Activated T-cell treated with anti-CD3 and anti-CD28 coated beads for 4 hours (primary cell): ENCODE results near the gene CYB5D1.
A peak's percentile ranks its signal among the peaks of the same experiment; 100 is the strongest.

ENCODE experiments used
- DNase-seq: peaks from one replicate; pipeline ENCODE4 v3.0.0-alpha.2; 2020

CYB5D1 gene

DNA sequence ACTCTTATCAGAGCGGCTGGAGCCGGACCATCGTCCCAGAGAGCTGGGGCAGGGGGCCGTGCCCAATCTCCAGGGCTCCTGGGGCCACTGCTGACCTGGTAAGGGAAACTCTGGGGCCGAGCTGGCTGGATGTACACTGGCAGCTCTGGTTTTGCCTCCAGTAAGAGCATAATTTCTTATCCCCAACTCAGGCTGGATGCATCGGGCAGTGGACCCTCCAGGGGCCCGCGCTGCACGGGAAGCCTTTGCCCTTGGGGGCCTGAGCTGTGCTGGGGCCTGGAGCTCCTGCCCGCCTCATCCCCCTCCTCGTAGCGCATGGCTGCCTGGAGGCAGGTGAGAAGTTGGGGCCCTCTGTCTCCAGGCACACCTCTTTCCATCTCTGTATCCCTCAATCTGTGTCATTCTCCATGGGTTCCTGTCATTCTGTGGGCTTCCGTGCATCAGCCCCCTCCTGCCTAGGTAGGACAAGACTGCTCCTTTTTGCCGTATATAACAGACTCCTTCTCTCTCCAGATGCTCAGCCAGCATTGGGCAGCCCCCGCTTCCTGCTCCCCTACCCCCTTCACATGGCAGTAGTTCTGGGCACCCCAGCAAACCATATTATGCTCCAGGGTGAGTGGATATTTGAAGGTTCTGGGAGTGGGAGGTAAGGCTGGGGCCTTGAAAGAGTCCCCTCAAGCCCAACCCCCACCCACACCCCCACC, 12.3 kb upstream of the CYB5D1 start:
- no peak for DNase-seq

DNA sequence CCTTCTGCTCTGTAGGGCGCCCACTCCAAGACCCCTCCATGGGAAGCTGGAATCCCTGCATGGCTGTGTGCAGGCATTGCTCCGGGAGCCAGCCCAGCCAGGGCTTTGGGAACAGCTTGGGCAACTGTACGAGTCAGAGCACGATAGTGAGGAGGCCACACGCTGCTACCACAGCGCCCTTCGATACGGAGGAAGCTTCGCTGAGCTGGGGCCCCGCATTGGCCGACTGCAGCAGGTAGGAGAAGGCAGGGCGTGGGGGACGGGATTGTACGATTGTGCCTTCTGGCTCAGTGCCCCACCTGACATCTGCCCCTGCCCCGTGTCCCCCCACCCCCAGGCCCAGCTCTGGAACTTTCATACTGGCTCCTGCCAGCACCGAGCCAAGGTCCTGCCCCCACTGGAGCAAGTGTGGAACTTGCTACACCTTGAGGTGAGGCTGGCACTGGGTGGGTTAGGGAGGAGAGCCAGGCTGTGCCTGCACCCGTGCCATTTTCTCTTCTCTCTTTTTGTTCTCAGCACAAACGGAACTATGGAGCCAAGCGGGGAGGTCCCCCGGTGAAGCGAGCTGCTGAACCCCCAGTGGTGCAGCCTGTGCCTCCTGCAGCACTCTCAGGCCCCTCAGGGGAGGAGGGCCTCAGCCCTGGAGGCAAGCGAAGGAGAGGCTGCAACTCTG, 11.6 kb upstream of the CYB5D1 start:
- no peak for DNase-seq

DNA sequence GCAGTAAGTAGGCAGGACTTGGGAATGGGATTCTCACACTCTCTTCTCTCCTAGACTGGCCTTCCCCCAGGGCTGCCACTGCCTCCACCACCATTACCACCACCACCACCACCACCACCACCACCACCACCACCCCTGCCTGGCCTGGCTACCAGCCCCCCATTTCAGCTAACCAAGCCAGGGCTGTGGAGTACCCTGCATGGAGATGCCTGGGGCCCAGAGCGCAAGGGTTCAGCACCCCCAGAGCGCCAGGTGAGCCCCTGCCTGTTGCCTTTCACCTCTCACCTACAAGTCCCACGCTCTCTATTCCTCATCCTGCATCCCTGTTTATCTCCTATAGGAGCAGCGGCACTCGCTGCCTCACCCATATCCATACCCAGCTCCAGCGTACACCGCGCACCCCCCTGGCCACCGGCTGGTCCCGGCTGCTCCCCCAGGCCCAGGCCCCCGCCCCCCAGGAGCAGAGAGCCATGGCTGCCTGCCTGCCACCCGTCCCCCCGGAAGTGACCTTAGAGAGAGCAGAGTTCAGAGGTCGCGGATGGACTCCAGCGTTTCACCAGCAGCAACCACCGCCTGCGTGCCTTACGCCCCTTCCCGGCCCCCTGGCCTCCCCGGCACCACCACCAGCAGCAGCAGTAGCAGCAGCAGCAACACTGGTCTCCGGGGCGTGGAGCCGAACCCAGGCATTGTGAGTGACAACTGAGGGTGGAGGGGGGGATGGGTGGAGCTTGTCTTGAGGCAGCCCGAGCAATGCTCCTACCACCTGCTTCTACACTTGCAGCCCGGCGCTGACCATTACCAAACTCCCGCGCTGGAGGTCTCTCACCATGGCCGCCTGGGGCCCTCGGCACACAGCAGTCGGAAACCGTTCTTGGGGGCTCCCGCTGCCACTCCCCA, 10.8 kb upstream of the CYB5D1 start:
- DNase-seq, result no peak

DNA sequence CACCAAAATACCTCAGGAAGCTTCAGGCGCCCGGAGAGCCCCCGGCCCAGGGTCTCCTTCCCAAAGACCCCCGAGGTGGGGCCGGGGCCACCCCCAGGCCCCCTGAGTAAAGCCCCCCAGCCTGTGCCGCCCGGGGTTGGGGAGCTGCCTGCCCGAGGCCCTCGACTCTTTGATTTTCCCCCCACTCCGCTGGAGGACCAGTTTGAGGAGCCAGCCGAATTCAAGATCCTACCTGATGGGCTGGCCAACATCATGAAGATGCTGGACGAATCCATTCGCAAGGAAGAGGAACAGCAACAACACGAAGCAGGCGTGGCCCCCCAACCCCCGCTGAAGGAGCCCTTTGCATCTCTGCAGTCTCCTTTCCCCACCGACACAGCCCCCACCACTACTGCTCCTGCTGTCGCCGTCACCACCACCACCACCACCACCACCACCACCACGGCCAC, 9.6 kb upstream of the CYB5D1 start:
- no peak for DNase-seq

DNA sequence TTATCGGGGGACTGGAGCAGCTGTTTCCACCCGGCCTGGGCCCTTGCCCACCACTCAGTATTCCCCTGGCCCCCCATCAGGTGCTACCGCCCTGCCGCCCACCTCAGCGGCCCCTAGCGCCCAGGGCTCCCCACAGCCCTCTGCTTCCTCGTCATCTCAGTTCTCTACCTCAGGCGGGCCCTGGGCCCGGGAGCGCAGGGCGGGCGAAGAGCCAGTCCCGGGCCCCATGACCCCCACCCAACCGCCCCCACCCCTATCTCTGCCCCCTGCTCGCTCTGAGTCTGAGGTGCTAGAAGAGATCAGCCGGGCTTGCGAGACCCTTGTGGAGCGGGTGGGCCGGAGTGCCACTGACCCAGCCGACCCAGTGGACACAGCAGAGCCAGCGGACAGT, 9.1 kb upstream of the CYB5D1 start:
- DNase-seq, result no peak

DNA sequence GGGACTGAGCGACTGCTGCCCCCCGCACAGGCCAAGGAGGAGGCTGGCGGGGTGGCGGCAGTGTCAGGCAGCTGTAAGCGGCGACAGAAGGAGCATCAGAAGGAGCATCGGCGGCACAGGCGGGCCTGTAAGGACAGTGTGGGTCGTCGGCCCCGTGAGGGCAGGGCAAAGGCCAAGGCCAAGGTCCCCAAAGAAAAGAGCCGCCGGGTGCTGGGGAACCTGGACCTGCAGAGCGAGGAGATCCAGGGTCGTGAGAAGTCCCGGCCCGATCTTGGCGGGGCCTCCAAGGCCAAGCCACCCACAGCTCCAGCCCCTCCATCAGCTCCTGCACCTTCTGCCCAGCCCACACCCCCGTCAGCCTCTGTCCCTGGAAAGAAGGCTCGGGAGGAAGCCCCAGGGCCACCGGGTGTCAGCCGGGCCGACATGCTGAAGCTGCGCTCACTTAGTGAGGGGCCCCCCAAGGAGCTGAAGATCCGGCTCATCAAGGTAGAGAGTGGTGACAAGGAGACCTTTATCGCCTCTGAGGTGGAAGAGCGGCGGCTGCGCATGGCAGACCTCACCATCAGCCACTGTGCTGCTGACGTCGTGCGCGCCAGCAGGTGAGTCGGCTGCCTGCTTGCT, 8.6 kb upstream of the CYB5D1 start:
- no peak for DNase-seq

DNA sequence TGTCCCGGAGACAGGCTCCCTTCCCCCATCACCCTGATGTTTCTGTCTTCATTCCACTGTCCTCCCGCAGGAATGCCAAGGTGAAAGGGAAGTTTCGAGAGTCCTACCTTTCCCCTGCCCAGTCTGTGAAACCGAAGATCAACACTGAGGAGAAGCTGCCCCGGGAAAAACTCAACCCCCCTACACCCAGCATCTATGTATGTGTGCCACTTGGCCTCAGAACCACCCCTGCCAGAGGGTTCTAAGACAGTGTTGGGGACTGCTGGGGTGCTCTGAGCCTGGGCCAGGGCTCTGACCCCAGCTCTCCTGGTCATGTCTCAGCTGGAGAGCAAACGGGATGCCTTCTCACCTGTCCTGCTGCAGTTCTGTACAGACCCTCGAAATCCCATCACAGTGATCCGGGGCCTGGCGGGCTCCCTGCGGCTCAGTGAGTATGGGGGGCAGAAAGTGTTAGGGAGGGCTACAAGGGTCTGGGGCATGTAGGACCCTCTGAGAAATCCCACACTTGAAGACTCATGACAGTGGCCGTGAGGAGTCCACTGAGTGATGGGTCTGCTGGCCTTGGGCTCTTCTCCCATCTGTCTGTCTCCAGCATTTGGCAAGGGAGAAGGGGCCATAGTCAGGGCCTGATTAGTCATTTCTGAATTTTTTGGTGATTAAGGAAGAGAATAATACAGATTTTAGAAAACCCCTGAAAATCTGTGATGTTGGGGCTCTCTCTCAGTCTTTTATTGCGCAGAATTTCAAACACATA, 7.9 kb upstream of the CYB5D1 start:
- no peak for DNase-seq

DNA sequence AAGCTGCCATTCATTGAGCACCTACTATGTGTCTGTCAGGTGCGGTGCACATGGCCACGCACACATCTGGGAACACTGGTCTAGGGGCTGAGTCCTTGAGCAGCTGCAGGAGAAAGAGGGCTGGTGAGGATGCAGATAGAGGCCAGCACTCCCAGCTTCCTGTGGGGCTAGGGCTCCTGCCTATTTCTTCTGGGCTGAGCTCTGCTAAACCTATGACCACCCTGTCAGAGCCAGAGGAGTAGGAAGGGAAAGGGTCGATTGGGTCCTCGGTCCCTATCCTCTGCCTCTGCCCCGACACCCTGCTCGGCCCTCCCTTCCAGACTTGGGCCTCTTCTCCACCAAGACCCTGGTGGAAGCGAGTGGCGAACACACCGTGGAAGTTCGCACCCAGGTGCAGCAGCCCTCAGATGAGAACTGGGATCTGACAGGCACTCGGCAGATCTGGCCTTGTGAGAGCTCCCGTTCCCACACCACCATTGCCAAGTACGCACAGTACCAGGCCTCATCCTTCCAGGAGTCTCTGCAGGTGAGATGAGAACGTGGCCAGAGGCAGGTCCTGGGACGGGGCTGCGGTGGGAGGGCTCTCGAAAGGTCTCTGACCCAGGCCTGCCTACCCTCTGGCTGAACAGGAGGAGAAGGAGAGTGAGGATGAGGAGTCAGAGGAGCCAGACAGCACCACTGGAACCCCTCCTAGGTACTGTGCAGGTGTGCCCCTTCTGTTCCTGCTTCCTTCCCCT, 6.9 kb upstream of the CYB5D1 start:
- DNase-seq, result no peak

DNA sequence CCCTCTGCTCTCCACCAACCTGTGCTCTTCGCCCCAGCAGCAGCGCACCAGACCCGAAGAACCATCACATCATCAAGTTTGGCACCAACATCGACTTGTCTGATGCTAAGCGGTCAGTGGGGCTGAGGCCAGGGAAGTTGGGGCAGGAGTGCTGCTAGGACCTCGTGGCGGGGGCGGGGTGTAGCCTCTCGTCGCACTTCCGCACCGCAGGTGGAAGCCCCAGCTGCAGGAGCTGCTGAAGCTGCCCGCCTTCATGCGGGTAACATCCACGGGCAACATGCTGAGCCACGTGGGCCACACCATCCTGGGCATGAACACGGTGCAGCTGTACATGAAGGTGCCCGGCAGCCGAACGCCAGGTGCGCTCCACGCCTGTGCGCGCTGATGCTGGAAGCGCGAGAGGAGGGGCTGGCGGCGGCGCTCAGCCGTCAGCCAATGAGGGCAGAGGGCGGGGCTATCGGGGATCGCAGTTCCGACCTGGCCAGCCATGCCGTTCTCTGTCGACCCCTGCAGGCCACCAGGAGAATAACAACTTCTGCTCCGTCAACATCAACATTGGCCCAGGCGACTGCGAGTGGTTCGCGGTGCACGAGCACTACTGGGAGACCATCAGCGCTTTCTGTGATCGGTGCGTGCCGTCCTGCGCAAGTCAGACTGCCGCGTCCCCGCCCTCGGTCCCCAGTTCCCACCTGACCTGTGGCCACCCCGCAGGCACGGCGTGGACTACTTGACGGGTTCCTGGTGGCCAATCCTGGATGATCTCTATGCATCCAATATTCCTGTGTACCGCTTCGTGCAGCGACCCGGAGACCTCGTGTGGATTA, 6.2 kb upstream of the CYB5D1 start:
- peak; percentile 80 for DNase-seq

DNA sequence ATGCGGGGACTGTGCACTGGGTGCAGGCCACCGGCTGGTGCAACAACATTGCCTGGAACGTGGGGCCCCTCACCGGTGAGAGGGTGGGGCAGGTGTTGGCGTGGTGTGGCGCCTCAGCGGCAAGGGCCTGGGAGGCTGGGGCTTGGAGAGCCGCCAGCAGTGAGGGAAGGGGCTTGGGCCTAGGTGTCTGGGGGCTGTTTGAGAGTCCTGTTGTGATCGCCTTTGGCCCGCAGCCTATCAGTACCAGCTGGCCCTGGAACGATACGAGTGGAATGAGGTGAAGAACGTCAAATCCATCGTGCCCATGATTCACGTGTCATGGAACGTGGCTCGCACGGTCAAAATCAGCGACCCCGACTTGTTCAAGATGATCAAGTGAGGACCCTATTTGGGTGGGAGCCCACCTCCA, 5.5 kb upstream of the CYB5D1 start:
- DNase-seq, result no peak

DNA sequence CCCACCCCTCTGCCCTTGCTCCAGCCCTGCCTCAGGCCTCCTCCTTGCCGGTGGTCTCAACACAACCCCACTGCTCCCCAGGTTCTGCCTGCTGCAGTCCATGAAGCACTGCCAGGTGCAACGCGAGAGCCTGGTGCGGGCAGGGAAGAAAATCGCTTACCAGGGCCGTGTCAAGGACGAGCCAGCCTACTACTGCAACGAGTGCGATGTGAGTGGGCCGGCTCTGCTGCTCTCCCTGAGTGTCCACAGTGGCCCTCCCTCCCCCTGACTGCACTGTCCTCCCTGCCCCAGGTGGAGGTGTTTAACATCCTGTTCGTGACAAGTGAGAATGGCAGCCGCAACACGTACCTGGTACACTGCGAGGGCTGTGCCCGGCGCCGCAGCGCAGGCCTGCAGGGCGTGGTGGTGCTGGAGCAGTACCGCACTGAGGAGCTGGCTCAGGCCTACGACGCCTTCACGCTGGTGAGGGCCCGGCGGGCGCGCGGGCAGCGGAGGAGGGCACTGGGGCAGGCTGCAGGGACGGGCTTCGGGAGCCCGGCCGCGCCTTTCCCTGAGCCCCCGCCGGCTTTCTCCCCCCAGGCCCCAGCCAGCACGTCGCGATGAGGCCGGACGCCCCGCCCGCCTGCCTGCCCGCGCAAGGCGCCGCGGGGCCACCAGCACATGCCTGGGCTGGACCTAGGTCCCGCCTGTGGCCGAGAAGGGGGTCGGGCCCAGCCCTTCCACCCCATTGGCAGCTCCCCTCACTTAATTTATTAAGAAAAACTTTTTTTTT, 4.7 kb upstream of the CYB5D1 start:
- no peak for DNase-seq

DNA sequence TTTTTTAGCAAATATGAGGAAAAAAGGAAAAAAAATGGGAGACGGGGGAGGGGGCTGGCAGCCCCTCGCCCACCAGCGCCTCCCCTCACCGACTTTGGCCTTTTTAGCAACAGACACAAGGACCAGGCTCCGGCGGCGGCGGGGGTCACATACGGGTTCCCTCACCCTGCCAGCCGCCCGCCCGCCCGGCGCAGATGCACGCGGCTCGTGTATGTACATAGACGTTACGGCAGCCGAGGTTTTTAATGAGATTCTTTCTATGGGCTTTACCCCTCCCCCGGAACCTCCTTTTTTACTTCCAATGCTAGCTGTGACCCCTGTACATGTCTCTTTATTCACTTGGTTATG, 4.1 kb upstream of the CYB5D1 start:
- DNase-seq, result no peak

DNA sequence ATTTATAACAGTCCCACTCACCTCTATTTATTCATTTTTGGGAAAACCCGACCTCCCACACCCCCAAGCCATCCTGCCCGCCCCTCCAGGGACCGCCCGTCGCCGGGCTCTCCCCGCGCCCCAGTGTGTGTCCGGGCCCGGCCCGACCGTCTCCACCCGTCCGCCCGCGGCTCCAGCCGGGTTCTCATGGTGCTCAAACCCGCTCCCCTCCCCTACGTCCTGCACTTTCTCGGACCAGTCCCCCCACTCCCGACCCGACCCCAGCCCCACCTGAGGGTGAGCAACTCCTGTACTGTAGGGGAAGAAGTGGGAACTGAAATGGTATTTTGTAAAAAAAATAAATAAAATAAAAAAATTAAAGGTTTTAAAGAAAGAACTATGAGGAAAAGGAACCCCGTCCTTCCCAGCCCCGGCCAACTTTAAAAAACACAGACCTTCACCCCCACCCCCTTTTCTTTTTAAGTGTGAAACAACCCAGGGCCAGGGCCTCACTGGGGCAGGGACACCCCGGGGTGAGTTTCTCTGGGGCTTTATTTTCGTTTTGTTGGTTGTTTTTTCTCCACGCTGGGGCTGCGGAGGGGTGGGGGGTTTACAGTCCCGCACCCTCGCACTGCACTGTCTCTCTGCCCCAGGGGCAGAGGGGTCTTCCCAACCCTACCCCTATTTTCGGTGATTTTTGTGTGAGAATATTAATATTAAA, 3.6 kb upstream of the CYB5D1 start:
- no peak for DNase-seq

DNA sequence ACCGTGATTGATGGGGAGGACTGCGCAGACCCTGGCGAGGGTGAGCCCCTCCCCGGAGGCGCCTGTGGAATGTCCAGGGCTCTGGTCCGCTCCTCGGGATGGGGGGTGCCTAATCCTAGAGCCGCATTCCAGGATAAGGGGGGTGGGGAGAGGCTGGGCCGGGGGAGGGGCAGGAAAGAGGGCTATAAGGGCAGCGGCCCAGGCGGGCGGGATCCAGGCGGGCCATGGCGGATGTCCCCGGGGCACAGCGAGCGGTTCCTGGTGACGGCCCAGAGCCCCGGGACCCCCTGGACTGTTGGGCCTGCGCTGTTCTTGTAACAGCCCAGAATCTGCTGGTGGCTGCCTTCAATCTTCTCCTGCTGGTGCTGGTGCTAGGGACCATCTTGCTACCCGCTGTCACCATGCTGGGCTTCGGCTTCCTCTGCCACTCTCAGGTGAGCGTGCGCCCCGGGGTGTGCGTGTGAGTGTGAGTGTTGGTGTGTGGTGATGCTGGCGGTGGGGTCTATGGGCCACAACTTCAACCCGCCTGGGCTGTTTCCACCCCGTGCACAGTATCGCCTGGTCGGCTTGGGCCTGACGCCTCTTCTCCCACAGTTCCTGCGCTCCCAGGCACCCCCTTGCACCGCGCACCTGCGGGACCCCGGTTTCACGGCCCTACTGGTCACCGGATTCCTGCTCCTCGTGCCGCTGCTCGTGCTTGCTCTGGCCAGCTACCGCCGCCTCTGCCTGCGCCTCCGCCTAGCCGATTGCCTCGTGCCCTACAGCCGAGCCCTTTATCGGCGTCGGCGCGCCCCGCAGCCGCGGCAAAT, 2.7 kb upstream of the CYB5D1 start, which contains the start of gene TMEM88:
Gene TMEM88 (plus strand): TSS at position 216 of the 809 bp plus-strand sequence. CDS start 9 bp downstream, at position 225.
- no peak for DNase-seq

DNA sequence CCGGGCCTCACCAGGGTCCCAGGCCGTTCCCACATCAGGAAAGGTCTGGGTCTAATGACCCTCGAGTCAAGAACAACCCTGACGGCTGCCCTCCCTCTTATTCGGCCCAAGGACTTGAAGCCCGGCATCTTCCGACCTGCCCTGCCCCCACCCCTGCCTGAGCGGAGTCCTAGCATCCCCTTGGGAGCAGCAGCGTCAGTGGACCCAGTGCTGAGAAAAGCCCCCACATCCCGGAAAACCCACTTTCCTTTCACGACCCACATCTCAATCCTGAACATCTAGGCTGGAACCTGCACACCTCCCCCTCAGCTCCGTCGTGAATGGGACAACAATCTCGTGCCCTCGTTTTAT, 2.2 kb upstream of the CYB5D1 start:
- DNase-seq, result no peak

DNA sequence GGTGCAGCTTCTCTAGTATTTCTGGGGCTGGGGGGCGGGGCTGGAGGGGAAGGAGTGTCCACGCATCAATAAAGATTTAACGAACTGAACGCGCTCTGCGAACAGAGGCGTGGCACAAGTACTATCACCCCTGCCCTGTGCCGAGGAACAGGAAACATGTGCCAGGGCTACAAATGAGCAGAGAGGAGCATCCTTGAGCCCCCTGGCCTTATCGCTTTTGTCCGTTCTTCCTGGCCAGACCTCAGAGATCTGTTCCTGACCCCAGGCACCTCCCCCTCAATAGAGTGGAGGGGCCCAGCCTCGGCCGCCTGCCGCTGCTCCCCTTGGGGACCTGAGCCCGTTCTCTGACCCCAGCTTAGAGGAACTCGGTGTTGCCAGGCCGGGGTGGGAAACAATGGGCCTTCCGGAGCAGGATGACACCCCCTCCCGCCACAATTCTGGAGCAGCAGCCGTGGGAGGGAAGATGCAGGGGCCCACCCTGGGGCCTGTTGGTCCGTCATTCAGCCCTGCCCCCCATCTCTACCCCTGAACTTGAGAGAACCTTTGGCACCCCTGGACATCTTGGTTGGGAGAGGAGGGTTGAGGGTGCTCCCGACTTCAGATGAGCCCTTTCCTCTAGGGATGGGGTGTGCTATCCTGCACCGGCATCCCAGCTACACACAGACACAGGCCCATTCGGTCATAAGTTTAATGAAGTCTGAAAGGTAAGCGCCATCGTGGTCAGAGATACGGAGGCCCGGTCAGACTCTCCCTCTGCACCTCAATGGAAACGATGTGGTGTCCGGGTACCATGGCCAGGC, 1.6 kb upstream of the CYB5D1 start:
- no peak for DNase-seq
